Neuronal stem cell (in vitro differentiated cells): ENCODE measurements around the gene BRD1.

Experiments
- DNase-seq: peaks from one replicate; pipeline ENCODE4 v3.0.0-alpha.2; 2013; ENCODE audit warnings: low spot score
- H2AFZ ChIP-seq: one replicate; pipeline ENCODE4 v1.6.1; 2013; ENCODE audit warnings: mild to moderate bottlenecking, low read length, inconsistent platforms
- H2AK5ac ChIP-seq: 2 replicates; pipeline ENCODE4 v1.6.1; 2013; ENCODE audit warnings: low read depth, mild to moderate bottlenecking, inconsistent platforms, low read length, moderate library complexity, mixed read lengths
- H2BK120ac ChIP-seq: 2 replicates; pipeline ENCODE4 v1.6.1; 2013; ENCODE audit warnings: low read depth, mild to moderate bottlenecking, inconsistent platforms, low read length, moderate library complexity, mixed read lengths
- H2BK12ac ChIP-seq: one replicate; pipeline ENCODE4 v1.6.1; 2013; ENCODE audit warnings: low read length, inconsistent platforms
- H2BK15ac ChIP-seq: 2 replicates; pipeline ENCODE4 v1.6.1; 2013; ENCODE audit warnings: mild to moderate bottlenecking, low read length, inconsistent platforms, mixed read lengths
- H2BK5ac ChIP-seq: one replicate; pipeline ENCODE4 v1.6.1; 2013; ENCODE audit warnings: inconsistent platforms, mild to moderate bottlenecking, low read length, moderate library complexity
- H3K14ac ChIP-seq: one replicate; pipeline ENCODE4 v1.6.1; 2013; ENCODE audit warnings: low read length, inconsistent platforms
- H3K18ac ChIP-seq: 2 replicates; pipeline ENCODE4 v1.6.1; 2013; ENCODE audit warnings: low read length, inconsistent platforms
- H3K23ac ChIP-seq: 2 replicates; pipeline ENCODE4 v1.6.1; 2013; ENCODE audit warnings: low read depth, mild to moderate bottlenecking, mixed read lengths, low read length, inconsistent platforms; ENCODE audit not compliant: poor library complexity
- H3K27ac ChIP-seq: replicated peaks from 3 replicates; pipeline ENCODE4 v1.5.1; 2013; ENCODE audit warnings: low read length, inconsistent platforms
- H3K27me3 ChIP-seq, 3 experiments: 2 replicates each; pipeline ENCODE4 v1.6.1; 2013; ENCODE audit warnings: low read length in 3 of 3, mild to moderate bottlenecking in 2 of 3, inconsistent platforms in 1 of 3, low read depth in 1 of 3, mixed read lengths in 1 of 3, moderate library complexity in 1 of 3; ENCODE audit not compliant: control insufficient read depth in 3 of 3, insufficient read depth in 3 of 3
- H3K36me3 ChIP-seq, 2 donors: replicated peaks in 1 of 2; 2 replicates each; pipeline ENCODE4 v1.6.1; 2013; ENCODE audit warnings: low read length in 2 of 2; ENCODE audit not compliant: control insufficient read depth in 2 of 2, insufficient read depth in 2 of 2
- H3K4ac ChIP-seq: 2 replicates; pipeline ENCODE4 v1.6.1; 2013; ENCODE audit warnings: inconsistent platforms, mild to moderate bottlenecking, low read length, moderate library complexity
- H3K4me1 ChIP-seq, 2 donors: 1 replicate in 1 of 2; 2 replicates in 1 of 2; pipeline ENCODE4 v1.6.1; 2013; ENCODE audit warnings: low read length in 2 of 2, low read depth in 1 of 2; ENCODE audit not compliant: control insufficient read depth in 2 of 2, insufficient read depth in 1 of 2
- H3K4me2 ChIP-seq: one replicate; pipeline ENCODE4 v1.6.1; 2013; ENCODE audit warnings: mild to moderate bottlenecking, low read length, inconsistent platforms; ENCODE audit not compliant: insufficient read depth, poor library complexity, severe bottlenecking
- H3K4me3 ChIP-seq, 2 donors: 2 replicates each; pipeline ENCODE4 v1.5.1; 2013; ENCODE audit warnings: low read length in 2 of 2, mild to moderate bottlenecking in 2 of 2, inconsistent platforms in 1 of 2, moderate library complexity in 1 of 2
- H3K79me1 ChIP-seq: one replicate; pipeline ENCODE4 v1.6.1; 2013; ENCODE audit warnings: low read depth, mild to moderate bottlenecking, inconsistent platforms, low read length, moderate library complexity
- H3K9ac ChIP-seq: one replicate; pipeline ENCODE4 v1.6.1; 2013; ENCODE audit warnings: mild to moderate bottlenecking, low read depth, low read length, inconsistent platforms; ENCODE audit not compliant: poor library complexity
- H3K9me3 ChIP-seq, 2 donors: replicated peaks in 1 of 2; 2 replicates each; pipeline versions ENCODE3 to v1.6.1; 2013; ENCODE audit warnings: low read length in 2 of 2, mild to moderate bottlenecking in 2 of 2, inconsistent platforms in 1 of 2, low read depth in 1 of 2, mixed read lengths in 1 of 2, moderate library complexity in 1 of 2; ENCODE audit not compliant: control insufficient read depth in 2 of 2, insufficient read depth in 1 of 2
- H4K8ac ChIP-seq: one replicate; pipeline ENCODE4 v1.6.1; 2013; ENCODE audit warnings: low read depth, mild to moderate bottlenecking, inconsistent platforms, low read length, moderate library complexity
- H4K91ac ChIP-seq: one replicate; pipeline ENCODE4 v1.6.1; 2013; ENCODE audit warnings: low read length, low read depth, mild to moderate bottlenecking, inconsistent platforms; ENCODE audit not compliant: poor library complexity
- WGBS, 2 donors: extraction: QIAGEN DNeasy Blood & Tissue Kit; methylation state at CpG; one replicate each; pipeline ENCODE4 v1.1.7; 2013; ENCODE audit warnings: missing lambda C conversion rate in 2 of 2, mixed read lengths in 1 of 2; ENCODE audit not compliant: insufficient read length in 2 of 2, insufficient replicate concordance in 1 of 2; ENCODE audit errors: extremely low coverage in 2 of 2; 5-methylcytosine and 5-hydroxymethylcytosine counted together

The BRD1 gene

GRCh38 chr22:49756676-49757075 is 71.0 kb downstream of the BRD1 start:
- Histone ChIP-seq H3K27me3 (peaks cover 0 to 3% (median 0%) of the 10 kb centered on the region in 3 experiments), H3K4ac (no peak overlapping the region), H2BK15ac (peak overlapping the region; percentile 6), H3K14ac (peak overlapping the region; percentile 31), H3K9ac (no peak overlapping the region), H3K27ac (no peak overlapping the region), H3K18ac (no peak overlapping the region), H2BK12ac (no peak overlapping the region), H2AFZ (no peak overlapping the region), H3K4me3 (no peak overlapping the region), H2AK5ac (no peak overlapping the region), H3K36me3 (no peaks in the 10 kb centered on the region), H4K8ac (no peak overlapping the region), H2BK5ac (no peak overlapping the region), H3K79me1 (no peaks in the 10 kb centered on the region), H3K4me2 (no peak overlapping the region), H3K4me1 (peaks cover 14 to 16% of the 10 kb centered on the region in 2 donors), H2BK120ac (no peak overlapping the region), H3K23ac (peak overlapping the region; percentile 60), H4K91ac (no peak overlapping the region), H3K9me3 (peaks cover 5% of the 10 kb centered on the region in 2 donors)
- WGBS, 2 donors, result no CpG with 5 or more reads among the region's 7 CpGs
- no peak for DNase-seq

- no peak overlapping the region for H3K23ac ChIP-seq
- peaks cover 5% of the 10 kb centered on the region in 2 donors for H3K9me3 ChIP-seq
- H2AFZ ChIP-seq, result no peak overlapping the region
- H2BK120ac ChIP-seq, result no peak overlapping the region
- H3K9ac ChIP-seq, result no peak overlapping the region
- H2AK5ac ChIP-seq, result no peak overlapping the region
- no peak overlapping the region for H2BK15ac ChIP-seq
- H4K8ac ChIP-seq, result no peak overlapping the region
- no peak overlapping the region for H2BK5ac ChIP-seq
- H3K36me3 ChIP-seq, result no peaks in the 10 kb centered on the region
- H4K91ac ChIP-seq, result no peak overlapping the region
- no peak overlapping the region for H3K4me2 ChIP-seq
- peaks cover 18% of the 10 kb centered on the region in 2 donors for H3K4me1 ChIP-seq
- no peak for DNase-seq
- no peak overlapping the region for H3K18ac ChIP-seq
- no peak overlapping the region for H3K4ac ChIP-seq
- H3K4me3 ChIP-seq, result no peak overlapping the region
- peaks cover 0 to 3% (median 0%) of the 10 kb centered on the region in 3 experiments for H3K27me3 ChIP-seq
- no peak overlapping the region for H3K14ac ChIP-seq
- no CpG with 5 or more reads among the region's 5 CpGs for WGBS, 2 donors
- H2BK12ac ChIP-seq, result no peak overlapping the region
- H3K79me1 ChIP-seq, result no peaks in the 10 kb centered on the region
- no peak overlapping the region for H3K27ac ChIP-seq
These were observed 71.5 kb downstream of the BRD1 start for GRCh38 chr22:49756201-49756600.

- Histone ChIP-seq H3K27me3 (peaks cover 0 to 3% (median 0%) of the 10 kb centered on the region in 3 experiments), H3K14ac (no peak overlapping the region), H3K4me1 (peaks cover 16 to 17% of the 10 kb centered on the region in 2 donors), H2BK15ac (no peak overlapping the region), H4K91ac (no peak overlapping the region), H3K23ac (no peak overlapping the region), H3K4me2 (no peak overlapping the region), H2BK12ac (no peak overlapping the region), H3K4me3 (no peak overlapping the region), H3K36me3 (no peaks in the 10 kb centered on the region), H3K79me1 (no peaks in the 10 kb centered on the region), H2BK120ac (no peak overlapping the region), H2BK5ac (no peak overlapping the region), H4K8ac (no peak overlapping the region), H3K9me3 (peaks cover 5% of the 10 kb centered on the region in 2 donors), H2AK5ac (no peak overlapping the region), H3K18ac (no peak overlapping the region), H3K27ac (no peak overlapping the region), H2AFZ (no peak overlapping the region), H3K9ac (no peak overlapping the region), H3K4ac (no peak overlapping the region)
- DNase-seq, result no peak
- WGBS, 2 donors, result no CpG with 5 or more reads among the region's 10 CpGs
These were observed 72.1 kb downstream of the BRD1 start for GRCh38 chr22:49755631-49756001.

GRCh38 chr22:49754696-49755630 is 72.7 kb downstream of the BRD1 start:
- Histone ChIP-seq H3K4me1 (peaks cover 14% of the 10 kb centered on the region in 2 donors), H4K8ac (no peak overlapping the region), H2BK120ac (peak overlapping the region; percentile 47), H3K9me3 (peaks cover 5% of the 10 kb centered on the region in 2 donors), H3K4ac (no peak overlapping the region), H3K9ac (peak overlapping the region; percentile 24), H3K79me1 (no peaks in the 10 kb centered on the region), H2BK12ac (peak overlapping the region; percentile 10), H3K27me3 (peaks cover 0 to 3% (median 0%) of the 10 kb centered on the region in 3 experiments), H3K18ac (peak overlapping the region; percentile 71), H3K4me3 (no peak overlapping the region), H3K23ac (peak overlapping the region; percentile 73), H2BK5ac (no peak overlapping the region), H2AFZ (no peak overlapping the region), H2AK5ac (peak overlapping the region; percentile 25), H3K4me2 (no peak overlapping the region), H2BK15ac (peak overlapping the region; percentile 78), H3K14ac (peak overlapping the region; percentile 71), H3K36me3 (no peaks in the 10 kb centered on the region), H3K27ac (no peak overlapping the region), H4K91ac (peak overlapping the region; percentile 79)
- no peak for DNase-seq
- no CpG with 5 or more reads among the region's 25 CpGs for whole genome bisulfite sequencing, 2 donors
